ENCODE measurements around the gene SULT2B1.

SULT2B1 gene

GRCh38 chr19:48634424-48635262 lies 82.7 kb downstream of the SULT2B1 start:
- peak; percentile 84 for DNase-seq (ENCODE audit: low read depth)

DNA sequence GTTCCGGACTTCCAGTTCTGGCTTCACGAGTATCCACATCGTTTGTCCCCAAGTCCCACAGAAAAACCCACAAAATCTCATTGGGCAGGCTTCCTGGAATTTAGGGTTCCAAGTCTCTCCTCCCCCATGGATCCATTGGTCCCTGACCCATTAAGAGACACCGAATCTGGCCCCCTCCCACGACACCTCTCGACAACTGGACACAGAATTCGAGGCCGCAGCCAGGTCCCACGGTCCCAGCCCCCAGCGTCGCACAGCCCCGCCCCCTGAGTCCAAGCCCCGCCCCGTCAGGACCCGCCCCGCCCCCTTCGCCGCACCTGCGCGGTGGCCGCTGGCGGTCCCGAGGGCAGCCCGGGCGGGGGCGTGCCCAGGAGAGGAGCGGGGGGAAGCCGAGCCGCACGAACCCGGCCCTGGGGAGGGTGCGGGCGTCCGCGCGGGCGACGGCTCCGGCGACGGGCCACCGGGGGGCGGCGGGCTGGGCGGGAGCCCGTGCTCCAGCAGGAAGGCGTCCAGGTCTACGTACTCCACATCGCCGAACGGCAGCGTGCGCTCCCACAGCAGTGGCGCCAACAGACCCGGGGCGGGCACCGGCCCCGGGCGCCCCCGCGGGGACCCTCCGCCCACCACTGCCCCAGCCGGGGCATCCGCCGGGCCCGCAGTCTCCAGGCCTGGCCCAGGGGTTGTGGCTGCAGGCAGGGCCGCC lies 83.4 kb downstream of the SULT2B1 start:
- DNase-seq (ENCODE audit: low read depth): peak; percentile 66

- DNase-seq (ENCODE audit: low read depth): no peak
Measured at GRCh38 chr19:48635966-48636858, 84.2 kb downstream of the SULT2B1 start.

DNA sequence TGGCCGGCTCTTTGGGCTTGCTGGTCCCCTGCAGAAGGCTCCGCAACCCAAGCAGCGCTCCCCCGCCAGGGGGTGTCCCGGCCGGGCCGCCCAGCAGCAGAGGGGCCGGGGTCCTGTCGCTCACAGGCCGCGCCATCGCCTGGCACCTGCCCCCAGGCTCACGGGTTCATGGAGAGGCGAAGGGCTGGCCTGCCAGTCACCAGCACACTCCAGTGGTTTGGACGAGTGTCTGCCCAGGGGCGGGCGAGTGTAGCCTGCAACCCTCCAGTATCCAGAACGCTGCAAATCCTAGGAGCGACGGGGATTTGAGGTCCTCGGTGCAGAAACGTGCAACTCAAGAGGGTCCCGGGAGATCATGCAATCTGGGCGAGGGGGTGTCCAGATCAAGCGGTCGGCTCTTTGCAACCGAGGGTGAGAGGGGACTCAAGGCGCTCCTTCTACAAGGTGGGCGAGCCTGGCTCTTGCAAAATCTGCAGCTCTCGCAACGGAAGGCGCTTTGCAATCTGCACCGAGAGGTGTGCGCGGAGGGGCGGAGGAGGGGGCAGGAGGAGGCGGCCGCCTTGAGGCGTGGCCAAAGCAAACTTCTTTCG lies 85.0 kb downstream of the SULT2B1 start, which contains the start of gene DBP:
TSS of gene DBP (minus strand) at position 521 of the 590 bp plus-strand sequence. CDS start at position 136, 385 bp downstream.
- DNase-seq (ENCODE audit: low read depth): no peak

DNA sequence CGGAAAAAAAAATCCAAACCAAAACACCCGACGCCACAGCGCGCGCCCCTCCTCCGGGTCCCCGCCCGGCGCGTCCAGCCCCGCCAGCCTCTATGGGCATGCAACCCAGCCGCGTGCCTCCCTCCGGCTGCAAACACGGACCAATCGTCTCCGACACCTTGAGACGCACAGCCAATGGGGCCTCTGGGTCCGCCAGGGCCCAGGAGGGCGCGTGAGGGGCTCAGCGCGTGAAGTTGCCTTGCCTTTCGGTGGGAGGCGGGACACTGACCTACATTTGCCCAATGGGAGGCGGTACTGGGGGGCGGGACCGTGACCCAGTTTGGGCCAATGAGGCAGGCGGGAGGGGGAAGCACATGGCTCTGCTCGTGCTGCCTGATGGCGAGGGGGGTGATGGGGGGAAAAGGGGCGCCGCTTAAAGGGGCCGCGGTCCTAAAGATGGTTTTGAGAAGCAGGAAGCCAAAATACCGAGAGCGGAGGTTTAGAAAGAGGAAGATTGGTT lies 85.5 kb downstream of the SULT2B1 start:
- DNase-seq (ENCODE audit: low read depth): peak; percentile 100

- peak; percentile 70 for DNase-seq (ENCODE audit: low read depth)
Measured at GRCh38 chr19:48637948-48638830, 86.2 kb downstream of the SULT2B1 start.

DNA sequence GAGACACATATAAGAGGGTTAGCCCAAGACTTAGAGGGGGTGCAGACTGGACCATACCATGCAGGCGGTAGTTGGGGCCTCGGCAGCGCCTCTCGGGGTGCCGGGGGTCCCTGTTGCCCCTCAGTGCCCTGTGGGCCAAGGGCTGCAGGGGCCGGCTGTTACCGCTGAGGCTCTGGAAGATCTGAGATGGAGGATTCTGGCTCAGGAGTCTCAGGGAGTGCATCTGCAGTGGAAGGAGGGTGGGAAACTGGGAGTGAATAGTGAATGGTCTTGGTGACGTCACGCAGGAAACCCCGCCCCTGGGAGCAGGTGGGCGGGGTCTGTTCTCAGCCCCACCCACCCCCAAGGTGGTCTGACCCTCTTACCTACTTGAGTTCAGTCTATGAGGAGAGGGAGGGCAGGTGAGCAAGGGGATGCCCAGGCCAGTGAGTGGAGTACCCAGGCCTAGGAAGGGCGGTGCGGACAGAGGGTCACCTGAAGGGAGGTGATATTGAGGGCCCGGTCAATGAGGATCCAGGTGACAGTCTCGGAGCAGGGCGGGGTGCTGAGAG lies 86.9 kb downstream of the SULT2B1 start:
- DNase-seq (ENCODE audit: low read depth): no peak

- no peak for DNase-seq (ENCODE audit: low read depth)
Measured at GRCh38 chr19:48639483-48640375, 87.8 kb downstream of the SULT2B1 start.

DNA sequence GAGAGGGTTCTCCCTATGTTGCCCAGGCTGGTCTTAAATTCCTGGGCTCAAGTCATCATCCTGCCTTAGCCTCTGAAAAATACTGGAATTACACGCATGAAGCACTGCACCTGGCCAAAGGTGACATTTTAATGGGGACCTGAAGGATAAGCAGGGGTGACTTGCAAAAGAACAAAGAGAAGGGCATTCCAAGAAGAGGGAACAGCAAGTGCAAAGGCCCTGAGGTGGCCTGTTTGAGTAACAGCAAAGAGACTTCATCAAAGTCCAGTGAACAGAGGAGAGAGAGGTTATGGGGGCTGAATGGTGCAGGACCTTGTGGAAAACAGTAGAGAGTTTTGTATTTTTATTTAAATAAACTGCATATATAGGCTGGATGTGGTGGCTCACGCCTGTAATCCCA lies 89.9 kb downstream of the SULT2B1 start:
- no peak for DNase-seq (ENCODE audit: low read depth)

DNA sequence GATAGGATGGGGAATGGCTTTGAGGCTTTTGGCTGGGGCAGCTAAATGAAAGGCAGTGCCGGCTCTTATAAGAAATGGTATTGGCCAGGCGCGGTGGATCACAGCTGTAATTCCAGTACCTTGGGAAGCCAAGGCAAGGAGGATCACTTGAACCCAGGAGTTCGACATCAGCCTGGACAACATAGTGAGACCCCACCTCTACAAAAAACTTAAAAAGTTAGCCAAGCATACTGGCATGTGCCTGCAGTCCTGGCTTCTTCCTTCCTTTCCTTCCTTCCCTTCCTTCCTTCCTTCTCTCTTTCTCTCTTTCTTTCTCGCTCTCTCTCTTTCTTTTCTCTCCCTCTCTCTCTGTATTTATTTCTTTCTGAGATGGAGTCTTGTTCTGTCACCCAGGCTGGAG lies 90.9 kb downstream of the SULT2B1 start:
- no peak for DNase-seq (ENCODE audit: low read depth)

- DNase-seq (ENCODE audit: low read depth): no peak
Measured at GRCh38 chr19:48644355-48644754, 92.4 kb downstream of the SULT2B1 start.

DNA sequence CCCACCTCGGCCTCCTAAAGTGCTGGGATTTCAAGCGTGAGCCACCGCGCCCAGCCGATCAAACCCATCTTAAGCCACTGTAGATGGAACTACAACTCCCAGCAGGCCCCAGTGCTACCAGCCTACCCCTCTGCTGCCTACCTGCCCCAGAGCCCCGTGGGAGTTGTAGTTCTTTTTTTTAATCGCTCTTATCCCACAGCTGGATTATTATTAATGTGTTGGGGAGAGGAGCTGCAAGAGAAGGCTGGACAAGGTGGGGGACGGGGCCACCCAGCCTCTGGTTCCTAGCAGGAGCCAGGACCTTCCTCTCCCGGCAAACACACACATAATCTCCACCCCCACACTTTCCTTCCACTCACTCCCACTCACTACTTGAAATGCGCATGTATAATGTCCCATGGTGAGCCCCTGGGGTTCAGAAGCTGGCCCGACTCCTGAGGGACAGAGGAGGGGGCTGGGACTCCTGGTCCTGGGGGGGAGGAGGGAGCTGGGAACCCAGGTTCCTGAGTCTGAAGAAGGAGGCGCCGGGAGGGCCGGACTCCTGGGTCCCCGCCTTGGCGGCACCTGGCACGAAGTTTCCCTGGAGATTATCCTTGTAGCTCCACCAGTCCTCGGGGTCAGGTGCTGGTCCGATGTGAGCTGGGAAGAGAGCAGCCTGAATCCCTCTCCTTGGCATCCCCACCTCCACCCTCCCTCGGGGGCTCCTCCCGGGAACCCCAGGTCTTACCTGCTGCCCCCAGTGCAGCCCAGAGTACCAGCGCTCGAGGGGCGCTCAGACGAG lies 93.1 kb downstream of the SULT2B1 start:
- DNase-seq (ENCODE audit: low read depth): peak; percentile 58

- no peak for DNase-seq (ENCODE audit: low read depth)
Measured at GRCh38 chr19:48645620-48646000, 93.6 kb downstream of the SULT2B1 start.

- peak; percentile 87 for DNase-seq (ENCODE audit: low read depth)
Measured at GRCh38 chr19:48646001-48646721, 94.2 kb downstream of the SULT2B1 start, which contains the start of gene CA11. Gene CA11, minus strand, starts transcription at chr19:48646187. Its CDS starts 555 bp downstream, at chr19:48645632.

DNA sequence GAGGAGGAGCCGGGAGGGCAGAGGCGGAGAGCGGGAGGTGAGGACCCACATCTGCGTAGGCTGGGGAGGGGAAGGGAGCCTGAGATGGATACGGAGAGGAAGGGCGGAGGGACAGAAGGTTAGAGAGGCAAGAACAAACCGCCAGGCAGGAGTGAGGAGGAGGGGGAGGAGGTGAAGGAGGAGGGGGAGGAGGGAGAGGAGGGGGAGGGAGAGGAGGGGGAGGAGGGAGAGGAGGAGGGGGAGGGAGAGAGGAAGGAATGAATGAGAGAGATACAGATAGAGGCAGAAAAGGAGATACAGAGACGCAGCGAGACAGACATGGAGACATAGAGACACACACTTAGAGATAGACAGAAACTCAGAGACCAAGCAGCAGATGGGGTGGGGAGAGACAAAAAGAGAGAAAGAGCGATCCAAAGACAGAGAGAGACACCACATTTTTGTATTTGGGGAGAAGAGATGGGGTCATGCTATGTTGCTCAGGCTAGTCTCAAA lies 94.8 kb downstream of the SULT2B1 start:
- no peak for DNase-seq (ENCODE audit: low read depth)

DNA sequence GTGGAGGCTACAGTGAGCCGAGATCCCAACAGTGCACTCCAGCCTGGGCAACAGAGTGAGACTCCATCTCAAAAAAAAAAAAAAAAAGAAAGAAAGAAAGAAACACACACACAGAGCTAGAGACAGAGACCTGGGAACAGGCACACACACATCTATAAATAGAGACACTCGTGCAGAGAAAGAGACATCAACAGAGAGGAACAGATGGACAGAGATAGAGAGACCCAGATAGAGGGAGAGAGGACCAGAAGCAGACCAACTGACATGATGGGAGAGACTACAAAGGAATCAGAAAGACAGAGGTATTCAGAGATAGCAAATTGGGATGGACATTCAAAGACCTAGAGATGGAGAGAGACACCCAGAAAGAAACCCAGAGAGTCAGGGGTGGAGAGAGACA lies 96.2 kb downstream of the SULT2B1 start:
- DNase-seq (ENCODE audit: low read depth): no peak
